ENCODE measurements around the gene ZNF598. TPM values are rescaled to one million over a fixed set of nuclear protein-coding genes. Genes with fewer than 3 reads are reported as not detected.
A peak's percentile ranks its signal among the peaks of the same experiment; 100 is the strongest.

Gene ZNF598
- total RNA-seq, 1 donor from 2014 or later: 5.5 TPM

DNA sequence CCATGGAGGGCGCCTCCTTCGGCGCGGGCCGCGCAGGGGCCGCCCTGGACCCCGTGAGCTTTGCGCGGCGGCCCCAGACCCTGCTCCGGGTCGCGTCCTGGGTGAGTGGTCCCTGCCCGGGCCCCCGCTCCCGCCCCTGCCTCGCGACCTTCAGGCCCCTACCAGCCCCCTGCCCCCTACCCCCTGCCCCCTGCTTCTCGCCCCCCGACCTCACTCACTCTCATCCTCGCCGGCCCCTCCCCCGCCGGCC is 19.6 kb downstream of the ZNF598 start:
- DNase-seq: no peak

DNA sequence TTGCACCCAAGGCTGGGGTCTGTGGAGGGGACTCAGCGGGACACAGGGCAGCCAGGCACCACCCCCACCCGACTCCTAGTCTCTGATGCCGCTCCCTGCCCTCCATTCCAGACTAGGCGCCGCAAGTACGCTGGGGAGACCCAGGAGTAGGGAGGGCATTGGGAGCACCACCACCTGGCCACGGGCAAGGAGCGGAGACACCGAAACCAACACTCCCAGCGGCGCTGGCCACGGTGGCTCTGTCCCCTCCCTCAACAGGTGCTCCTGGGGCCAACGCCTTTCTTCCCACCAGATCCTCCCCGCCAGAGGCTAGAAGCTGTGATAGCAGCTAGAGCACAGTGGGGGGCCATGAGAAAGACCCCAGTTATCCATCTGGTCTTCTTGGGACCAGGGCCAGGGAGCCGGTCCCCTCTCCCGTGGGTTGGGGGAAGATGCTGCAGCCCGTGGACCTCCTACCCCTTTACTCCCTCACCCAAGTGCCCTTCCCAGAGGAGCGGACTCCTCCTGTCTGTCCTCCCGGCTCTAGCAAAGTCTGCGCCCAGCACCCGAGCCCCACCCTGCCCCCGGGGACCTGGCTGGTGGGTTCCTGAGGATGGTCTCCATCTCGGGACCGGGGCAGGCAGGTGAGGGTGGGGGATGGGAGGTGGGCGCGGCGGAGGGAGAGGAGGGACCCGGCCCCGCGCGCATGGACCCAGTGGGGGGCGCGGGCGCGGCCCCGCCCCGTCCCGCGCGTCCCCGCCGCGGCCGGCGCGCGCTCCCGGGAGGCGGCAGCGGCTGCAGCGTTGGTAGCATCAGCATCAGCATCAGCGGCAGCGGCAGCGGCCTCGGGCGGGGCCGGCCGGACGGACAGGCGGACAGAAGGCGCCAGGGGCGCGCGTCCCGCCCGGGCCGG is 20.2 kb downstream of the ZNF598 start, which contains the start of gene SYNGR3:
TSS of gene SYNGR3 (plus strand) at position 762 of the 892 bp plus-strand sequence. CDS start 133 bp downstream, outside the sequence.
- no peak for DNase-seq

DNA sequence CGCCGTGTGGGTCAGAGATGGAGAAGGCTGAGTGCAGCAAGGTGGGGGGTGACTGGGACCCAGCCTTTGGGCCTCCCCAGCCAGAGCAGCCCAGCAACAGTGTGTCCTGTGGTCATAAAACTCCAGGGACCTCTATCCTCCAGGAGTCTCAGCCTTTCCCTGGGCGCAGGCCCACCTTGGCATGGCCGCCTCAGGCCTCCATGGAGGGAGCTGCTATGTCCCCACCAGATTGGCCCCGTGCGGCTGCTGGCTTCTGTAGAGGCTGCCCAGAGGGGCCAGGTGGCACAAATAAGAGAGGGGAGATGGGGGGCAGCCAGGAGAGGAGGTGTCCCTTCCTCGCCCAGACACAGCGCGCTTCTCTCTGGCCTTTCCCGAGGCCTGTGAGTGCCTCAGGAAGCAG is 22.4 kb downstream of the ZNF598 start:
- no peak for DNase-seq

DNA sequence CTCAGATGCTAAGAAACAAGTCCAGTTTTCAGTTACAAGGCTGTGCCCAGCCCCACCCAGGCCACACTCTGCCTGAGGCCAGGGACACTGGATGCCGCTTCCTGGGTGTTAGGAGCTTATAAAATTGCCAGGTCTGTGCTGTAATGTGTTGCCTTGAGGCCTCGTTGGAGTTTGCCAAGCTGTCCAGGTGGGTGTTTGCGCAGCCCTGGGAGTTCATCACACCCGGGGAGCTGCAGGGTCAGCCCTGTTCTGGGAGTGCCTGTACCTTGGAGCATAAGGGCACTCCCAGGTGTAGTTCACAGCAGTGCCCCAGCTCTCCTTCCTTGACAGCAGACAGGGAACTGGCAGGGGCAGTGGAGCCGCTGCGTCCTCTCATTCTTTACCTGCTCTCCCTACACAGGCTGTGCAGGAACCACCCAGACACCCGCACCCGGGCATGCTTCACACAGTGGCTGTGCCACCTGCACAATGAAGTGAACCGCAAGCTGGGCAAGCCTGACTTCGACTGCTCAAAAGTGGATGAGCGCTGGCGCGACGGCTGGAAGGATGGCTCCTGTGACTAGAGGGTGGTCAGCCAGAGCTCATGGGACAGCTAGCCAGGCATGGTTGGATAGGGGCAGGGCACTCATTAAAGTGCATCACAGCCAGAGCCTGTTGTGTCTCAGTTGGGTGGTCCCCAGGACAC is 24.0 kb downstream of the ZNF598 start:
- DNase-seq: no peak

DNA sequence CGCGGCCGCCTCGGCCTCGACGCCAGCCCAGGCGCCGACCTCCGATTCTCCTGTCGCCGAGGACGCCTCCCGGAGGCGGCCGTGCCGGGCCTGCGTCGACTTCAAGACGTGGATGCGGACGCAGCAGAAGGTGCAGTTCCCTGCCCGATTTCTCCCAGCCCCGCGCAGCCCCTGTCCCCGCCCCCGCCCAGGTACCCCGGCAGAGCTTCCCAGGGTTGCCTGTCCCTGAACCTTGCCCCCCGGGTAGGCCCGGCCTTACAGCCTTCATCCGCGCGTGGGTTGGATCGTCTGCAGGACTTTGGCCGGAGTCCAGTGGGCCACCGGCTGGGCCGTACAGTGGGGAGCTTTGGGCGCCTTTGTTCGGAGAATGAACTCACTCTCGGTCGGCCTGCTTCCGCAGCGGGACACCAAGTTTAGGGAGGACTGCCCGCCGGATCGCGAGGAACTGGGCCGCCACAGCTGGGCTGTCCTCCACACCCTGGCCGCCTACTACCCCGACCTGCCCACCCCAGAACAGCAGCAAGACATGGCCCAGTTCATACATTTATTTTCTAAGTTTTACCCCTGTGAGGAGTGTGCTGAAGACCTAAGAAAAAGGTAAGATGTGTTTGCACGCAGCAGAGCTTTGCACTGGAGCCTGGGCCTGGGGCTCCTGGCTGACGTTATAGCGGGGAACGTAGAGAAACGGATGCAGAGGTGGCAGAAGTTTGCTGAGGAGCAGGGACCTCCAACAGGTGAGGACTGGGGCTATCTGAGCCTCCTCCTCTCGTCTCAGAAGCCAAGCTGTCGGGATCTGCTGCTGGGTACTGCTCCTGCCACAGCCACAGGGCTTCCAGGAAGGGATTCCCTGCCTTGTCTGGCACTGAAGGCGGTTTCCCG is 25.0 kb downstream of the ZNF598 start:
- no peak for DNase-seq

DNA sequence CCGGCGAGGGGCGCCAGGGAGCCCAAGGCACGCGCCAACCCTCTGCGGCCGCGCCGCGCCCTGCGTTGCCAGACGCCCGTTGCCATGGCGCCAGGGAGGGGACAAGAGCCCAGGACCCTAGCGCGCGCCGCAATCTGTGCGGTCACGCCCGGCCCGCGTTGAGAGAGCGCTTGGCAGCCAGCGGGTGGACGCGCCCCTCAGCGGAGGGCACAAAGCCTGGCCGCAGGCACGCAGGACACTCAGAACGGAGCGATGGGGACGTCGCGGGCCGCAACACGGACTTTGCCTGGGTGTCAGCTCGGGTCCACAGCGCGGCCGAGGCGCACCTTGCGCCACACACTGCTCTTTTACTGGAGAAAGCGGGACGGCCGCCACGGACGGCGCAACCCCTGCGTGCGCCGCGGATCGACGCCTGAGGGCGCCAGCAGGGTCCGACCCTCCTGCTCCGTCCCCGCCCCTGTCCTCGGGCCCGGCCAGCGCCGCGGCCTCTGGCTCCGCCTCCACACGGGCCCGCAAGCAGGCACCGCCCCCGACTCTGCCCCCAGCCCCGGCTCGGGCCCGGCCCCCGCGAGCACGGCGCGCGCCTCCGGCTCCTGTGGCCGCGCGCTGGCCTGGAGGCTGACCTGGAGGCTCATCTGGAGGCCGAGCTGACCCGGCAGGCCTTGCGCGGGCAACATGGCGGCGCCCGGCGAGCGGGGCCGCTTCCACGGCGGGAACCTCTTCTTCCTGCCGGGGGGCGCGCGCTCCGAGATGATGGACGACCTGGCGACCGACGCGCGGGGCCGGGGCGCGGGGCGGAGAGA is 25.9 kb downstream of the ZNF598 start, which contains the start of gene GFER:
TSS of gene GFER (plus strand) at position 650 of the 803 bp plus-strand sequence. CDS start at position 676, 26 bp downstream.
- DNase-seq: peak; percentile 86

DNA sequence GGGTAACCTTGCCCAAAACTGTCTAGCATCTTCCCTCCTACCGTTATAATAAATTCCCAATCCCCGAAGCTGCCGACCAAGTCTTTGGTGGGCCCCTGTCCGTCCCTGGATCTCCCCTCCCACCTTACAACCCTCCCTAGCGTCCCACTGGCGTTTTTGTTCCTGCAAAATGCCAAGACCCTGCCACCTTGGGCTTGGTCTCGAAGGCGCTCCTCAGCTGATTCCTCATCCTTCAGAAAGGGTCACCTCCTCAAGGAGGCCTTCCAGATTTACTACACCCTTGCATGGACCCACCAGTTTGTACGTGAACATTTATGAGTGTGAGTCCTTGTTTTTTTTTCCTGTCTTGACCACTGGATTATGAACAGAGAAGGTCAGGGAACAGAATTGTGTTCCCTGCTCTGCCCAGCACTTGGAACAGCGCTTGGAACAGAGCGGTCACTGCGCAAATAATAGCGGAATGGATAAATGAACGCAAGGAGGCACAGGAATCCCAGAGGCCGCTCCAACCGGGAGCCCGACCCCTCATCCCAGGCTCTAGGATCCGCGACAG is 26.6 kb downstream of the ZNF598 start:
- DNase-seq: no peak

DNA sequence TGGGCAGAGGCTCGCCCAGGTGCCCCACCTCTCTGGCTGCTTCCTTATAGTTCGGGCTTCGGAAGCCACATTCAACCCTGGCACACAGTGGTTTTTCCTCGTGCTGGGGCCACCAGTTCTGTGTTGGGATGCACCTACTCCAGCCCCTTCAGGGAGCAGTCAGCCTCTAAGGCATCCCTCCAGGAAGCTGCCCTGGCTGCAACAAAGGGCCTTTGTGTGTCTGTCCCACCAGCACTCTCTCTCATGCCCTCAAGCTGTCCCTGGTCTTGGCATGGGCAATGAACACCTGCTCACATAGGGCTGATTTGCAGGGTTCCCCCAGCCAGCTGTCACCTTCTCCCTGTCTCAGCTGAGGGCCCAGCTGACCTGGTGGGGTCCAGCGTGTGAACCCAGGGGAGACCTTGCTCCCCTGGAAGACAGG is 27.6 kb downstream of the ZNF598 start:
- no peak for DNase-seq

DNA sequence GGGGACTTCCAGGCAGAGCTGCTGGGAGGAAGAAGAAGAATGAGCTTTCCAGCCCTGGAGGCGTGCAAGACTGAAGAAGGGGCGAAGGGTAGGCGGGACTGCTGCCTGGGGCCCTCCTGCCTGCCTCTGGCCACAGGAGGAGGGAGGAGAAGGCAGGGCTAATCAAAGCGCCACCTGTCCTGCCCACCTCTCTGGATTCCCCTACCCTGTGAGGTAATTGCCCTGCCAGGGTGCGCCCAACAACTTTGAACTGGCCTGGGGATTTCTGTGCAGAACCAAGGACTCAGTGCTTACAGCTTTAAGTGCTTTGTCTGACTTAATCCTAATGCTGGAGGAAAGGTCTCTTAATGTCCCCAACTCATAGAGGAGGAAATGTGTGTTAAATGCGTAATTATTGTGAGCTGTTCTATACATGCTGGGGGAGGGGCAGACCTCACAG is 28.2 kb downstream of the ZNF598 start, which contains the start of gene NOXO1:
TSS of gene NOXO1 (minus strand) at position 72 of the 439 bp plus-strand sequence. CDS start 290 bp downstream, outside the sequence.
- no peak for DNase-seq

DNA sequence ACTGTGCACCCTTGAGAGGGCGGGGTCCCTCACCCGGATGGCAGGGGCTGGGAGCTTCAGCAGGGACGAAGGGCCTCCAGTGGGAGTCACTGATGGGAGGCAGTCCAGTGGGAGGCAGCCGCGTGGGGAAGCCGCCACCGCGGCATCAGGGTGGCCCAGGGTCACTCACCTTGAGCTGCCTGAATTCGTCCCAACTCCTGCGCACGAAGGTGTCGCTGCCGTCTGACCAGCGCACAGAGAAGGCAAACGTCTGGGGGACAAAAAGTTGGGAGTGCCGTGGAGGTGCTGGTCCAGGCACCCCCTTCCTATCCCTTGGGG is 28.9 kb downstream of the ZNF598 start:
- no peak for DNase-seq

DNA sequence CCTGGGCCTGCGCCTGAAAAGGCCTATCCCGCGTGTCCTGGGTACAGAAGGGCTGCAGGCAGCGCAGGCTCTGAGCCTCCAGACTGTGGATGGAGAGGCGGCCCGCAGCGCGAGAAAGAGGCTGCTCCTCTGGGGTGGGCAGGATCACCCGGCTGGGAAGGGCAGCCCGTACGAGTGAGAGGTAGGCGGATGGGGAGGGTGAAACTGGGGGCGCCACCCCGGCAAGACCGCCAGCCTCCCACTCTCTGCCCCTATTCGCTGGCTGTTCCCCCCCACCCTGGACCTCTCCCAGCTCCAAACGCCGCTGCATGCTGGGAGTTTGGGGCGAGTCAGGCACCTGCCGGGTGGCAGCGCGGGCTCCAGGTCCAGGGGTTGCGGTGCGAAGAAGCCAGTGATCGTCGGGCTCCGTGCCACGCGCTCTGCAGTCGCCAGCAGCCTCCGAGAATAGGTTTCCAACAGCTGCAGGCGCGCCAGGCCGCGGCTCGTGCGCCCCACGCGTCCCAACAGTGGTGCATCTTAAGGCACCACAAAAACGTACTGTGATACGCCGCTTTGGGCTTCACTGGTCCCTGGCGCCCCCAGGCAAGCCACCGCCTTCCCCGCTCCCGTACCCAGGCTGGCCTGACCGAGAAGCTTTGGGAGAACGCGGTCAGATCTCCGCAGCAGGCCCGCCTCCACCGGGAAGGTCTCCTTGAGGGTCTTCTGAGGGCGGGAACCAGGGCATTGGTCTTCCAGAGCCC is 29.4 kb downstream of the ZNF598 start:
- no peak for DNase-seq

DNA sequence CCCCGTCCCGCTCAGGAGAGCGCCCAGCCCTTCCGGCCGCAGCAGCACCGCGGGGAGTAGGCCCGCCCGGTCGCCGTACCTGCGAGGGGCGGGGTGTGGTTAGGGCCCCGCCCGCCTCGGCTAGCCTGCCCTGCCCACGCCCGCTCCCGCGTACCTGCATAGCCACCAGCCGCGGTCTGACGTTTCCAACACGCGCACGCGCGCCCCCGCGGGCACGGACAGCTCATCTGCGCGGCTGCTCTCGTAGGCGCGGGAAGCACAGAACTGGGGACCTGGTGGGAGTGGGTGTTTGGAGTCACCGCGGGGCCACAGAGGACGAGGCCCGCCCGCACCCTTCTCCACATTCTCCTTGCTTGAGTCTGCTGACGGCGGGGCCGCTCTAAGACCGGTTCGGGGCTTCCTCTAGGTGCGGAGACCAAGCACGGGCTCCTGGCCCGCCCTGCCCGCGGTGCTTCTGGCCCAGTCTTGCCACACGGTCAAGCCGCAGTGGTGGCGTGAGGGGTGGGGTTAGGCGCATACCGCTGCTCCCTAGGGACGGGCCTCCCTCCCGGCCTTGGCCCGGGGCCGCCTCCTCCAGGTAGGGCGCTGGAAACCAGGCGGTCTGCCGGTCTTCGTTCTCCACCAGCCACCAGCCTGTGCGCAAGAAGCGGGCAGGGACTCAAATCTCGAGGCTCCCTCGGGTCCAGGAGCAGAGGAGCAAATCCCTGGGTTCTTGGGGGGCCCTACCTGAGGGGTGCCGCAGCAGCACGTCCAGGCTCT is 30.2 kb downstream of the ZNF598 start:
- no peak for DNase-seq

DNA sequence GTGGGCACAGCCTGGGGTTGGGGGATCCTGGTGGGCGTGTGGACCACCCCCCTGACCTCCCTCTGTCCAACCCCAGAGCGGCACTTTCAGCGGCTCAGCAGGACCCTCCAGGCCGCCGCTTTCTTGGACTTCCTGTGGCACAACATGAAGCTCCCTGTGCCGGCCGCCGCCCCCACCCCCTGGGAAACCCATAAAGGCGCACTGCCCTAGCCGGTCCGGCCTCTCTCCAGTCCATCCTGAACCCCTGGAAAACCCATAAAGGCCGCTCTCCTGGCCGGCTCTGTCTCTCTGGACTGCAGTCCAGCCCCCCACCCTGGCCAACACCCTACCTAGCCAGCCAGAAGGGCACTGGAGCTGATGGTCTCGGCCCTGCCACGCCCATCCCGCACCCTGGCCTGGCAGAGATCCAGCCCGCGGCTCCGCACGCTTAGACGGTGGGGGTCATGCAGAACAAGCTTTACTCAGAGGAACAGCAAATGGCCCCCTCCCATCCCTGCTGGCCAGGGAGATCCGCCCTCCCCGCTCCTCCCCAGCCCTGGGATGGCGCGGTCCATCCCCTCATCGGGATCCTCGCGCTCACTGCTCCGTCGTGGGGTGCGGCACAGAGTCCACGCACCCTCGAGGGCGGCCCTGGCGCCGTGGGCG is 31.0 kb downstream of the ZNF598 start:
- DNase-seq: no peak

DNA sequence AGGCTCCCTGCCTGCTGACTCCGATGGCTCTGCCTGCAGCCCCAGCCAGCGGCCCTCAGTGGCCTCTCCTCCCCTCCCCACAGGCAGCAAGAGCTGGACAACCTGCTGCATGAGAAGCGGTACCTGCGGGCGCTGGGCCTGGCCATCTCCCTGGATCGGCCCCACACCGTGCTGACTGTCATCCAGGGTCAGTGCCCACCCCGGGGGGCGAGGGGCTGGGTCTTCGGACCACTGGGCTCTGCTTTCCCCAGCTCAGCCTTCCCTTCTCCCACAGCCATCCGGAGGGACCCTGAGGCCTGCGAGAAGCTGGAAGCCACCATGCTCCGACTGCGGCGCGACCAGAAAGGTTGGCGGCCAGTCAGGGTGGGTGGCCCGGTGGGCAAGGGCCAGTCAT is 31.7 kb downstream of the ZNF598 start:
- DNase-seq: no peak

DNA sequence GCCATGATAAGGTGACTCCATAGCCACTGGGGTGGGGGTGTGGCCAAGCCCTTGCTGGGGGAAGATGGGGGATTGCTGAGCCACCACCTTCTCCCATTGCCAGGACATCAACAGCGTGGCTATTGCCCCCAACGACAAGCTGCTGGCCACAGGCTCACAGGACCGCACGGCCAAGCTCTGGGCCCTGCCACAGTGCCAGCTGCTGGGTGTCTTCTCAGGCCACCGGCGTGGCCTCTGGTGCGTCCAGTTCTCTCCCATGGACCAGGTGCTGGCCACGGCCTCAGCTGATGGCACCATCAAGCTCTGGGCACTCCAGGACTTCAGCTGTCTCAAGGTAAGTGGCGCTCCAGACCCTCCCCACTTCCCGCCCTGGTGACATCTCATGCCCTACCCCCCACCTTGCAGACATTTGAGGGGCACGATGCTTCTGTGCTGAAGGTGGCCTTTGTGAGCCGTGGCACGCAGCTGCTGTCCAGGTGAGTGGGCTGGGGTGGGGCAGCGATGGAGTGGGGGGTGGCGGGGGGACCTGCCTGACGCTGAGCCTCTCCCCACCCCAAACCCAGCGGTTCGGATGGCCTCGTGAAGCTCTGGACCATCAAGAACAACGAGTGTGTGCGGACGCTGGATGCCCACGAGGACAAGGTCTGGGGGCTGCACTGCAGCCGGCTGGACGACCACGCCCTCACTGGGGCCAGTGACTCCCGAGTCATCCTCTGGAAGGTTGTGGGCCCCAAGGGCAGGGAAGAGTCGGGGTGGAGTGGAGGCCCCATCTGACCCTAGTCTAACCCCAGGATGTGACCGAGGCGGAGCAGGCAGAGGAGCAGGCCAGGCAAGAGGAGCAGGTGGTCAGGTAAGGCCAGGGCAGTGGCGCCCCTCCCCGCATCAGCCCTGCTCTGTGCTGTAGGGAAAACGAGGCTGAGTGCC is 32.4 kb downstream of the ZNF598 start:
- no peak for DNase-seq

DNA sequence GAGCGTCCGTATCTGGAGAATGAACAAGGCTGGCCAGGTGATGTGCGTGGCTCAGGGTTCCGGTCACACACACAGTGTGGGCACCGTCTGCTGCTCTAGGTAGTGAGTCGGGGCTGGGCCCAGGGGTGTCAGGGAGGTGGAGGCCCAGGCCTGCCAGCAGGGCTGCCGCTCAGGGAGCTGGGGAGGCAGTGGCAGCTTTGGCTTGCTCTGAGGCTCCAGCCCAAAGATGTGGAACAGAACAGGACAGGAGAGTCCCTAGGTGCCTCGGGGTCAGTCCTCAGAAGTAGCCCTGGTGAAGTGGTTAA is 33.5 kb downstream of the ZNF598 start:
- no peak for DNase-seq

DNA sequence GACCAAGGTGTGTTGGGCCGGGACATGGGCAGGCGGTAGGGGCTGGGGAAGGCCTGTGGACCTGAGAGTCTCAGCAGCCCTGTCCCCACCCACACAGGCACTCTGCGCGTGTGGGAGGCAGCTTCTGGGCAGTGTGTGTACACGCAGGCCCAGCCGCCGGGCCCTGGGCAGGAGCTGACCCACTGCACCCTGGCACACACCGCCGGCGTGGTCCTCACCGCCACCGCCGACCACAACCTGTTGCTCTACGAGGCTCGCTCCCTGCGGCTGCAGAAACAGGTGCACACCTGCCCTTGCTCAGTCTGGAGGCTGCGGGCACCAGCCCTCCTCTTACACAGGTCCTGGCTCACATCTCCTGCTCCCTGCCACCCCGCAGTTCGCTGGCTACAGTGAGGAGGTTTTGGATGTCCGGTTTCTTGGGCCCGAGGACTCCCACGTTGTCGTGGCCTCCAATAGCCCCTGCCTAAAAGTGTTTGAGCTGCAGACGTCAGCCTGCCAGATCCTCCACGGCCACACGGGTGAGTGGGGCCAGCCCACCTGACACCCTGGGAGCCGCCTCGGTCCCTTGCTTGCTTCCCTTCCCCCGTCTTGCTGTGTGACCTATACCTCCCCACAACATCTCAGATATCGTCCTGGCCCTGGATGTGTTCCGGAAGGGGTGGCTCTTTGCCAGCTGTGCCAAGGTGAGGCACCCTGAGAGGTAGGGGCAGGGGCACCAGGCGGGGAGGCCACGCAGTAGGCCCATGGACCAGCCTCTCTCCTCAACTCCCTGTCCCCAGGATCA is 34.0 kb downstream of the ZNF598 start:
- DNase-seq: no peak
